Caco-2 (cell line): Measurements from ENCODE around the gene GPR3. TPM values are rescaled to one million over a fixed set of nuclear protein-coding genes. Genes with fewer than 3 reads are reported as not detected.

Source experiments
- BruUV-seq: library from RNA; stranded (reverse); fragments of 400-500 nt; replicated peaks from 2 replicates; lab custom pipeline; 2021; lab: Mats Ljungman, UMichigan
- CTCF ChIA-PET: fragments of 300-600 bp; sonication (Branson Sonifier 250); formaldehyde crosslinking; loops from one replicate; lab custom pipeline; 2022; ENCODE audit warnings: antibody characterized with exemption; lab: Charles Lee
- POLR2A ChIA-PET: fragments of 300-600 bp; sonication (Branson Sonifier 250); formaldehyde crosslinking; loops from one replicate; lab custom pipeline; 2022; ENCODE audit warnings: antibody characterized with exemption; lab: Charles Lee
- DNase-seq, 2 experiments: peaks; one replicate each; pipeline versions ENCODE4 v3.0.0 to v3.0.0-alpha.2; 2020 to 2022
- H3K27me3 ChIP-seq: replicated peaks from 2 replicates; pipeline ENCODE4 v1.6.0; 2011; ENCODE audit warnings: low read length; ENCODE audit not compliant: control insufficient read depth, insufficient read depth
- H3K36me3 ChIP-seq: 2 replicates; pipeline ENCODE4 v1.5.1; 2011; ENCODE audit warnings: low read length; ENCODE audit not compliant: control insufficient read depth, insufficient read depth
- H3K4me1 ChIP-seq: fragments of 250-450 bp; sonication (Bioruptor Pico); 2 replicates; pipeline ENCODE4 v1.5.1; 2020; ENCODE audit warnings: mild to moderate bottlenecking
- H3K4me3 ChIP-seq: 2 replicates; pipeline ENCODE4 v1.5.1; 2011; ENCODE audit warnings: low read depth, mild to moderate bottlenecking, control low read depth, low read length
- H3K9me3 ChIP-seq: fragments of 250-450 bp; sonication (Bioruptor Pico); 2 replicates; pipeline ENCODE4 v1.5.1; 2020; ENCODE audit warnings: mild to moderate bottlenecking, moderate library complexity
- H3K27ac Mint-ChIP-seq: one replicate; pipeline ENCODE4 v1.8.0; 2022; ENCODE audit warnings: mixed read lengths; ENCODE audit not compliant: unreplicated experiment
- H3K27me3 Mint-ChIP-seq: one replicate; pipeline ENCODE4 v1.8.0; 2022; ENCODE audit warnings: mixed read lengths; ENCODE audit not compliant: insufficient read depth, unreplicated experiment
- H3K36me3 Mint-ChIP-seq: one replicate; pipeline ENCODE4 v1.8.0; 2022; ENCODE audit warnings: mild to moderate bottlenecking, mixed read lengths; ENCODE audit not compliant: insufficient read depth, unreplicated experiment
- H3K4me1 Mint-ChIP-seq: one replicate; pipeline ENCODE4 v1.8.0; 2022; ENCODE audit warnings: low read depth, mixed read lengths; ENCODE audit not compliant: unreplicated experiment
- H3K4me3 Mint-ChIP-seq: one replicate; pipeline ENCODE4 v1.8.0; 2022; ENCODE audit warnings: mild to moderate bottlenecking, moderate library complexity, mixed read lengths; ENCODE audit not compliant: unreplicated experiment
- H3K9me3 Mint-ChIP-seq: one replicate; pipeline ENCODE4 v1.8.0; 2022; ENCODE audit warnings: mixed read lengths; ENCODE audit not compliant: unreplicated experiment
- CTCF ChIP-seq, 2 experiments: fragments of 200-600 bp in 1 of 2; IDR thresholded peaks; 1 replicate in 1 of 2; 2 replicates in 1 of 2; pipeline versions ENCODE4 v1.5.1 to v1.8.0; 2011 to 2022; ENCODE audit warnings: antibody characterized with exemption in 1 of 2, control low read depth in 1 of 2, inconsistent platforms in 1 of 2, low read depth in 1 of 2, low read length in 1 of 2, mild to moderate bottlenecking in 1 of 2, moderate library complexity in 1 of 2; ENCODE audit not compliant: insufficient read depth in 1 of 2, severe bottlenecking in 1 of 2, unreplicated experiment in 1 of 2
- intact Hi-C: fragments of 100-400 bp; cut with micrococcal nuclease; formaldehyde crosslinking; loops from one replicate; pipeline ENCODE4 v1.10.0; 2022; ENCODE audit not compliant: unreplicated experiment
- total RNA-seq: library from RNA; stranded (reverse); gene quantifications from 2 replicates; pipeline ENCODE4 v1.2.3, GENCODE V29; 2022

Gene GPR3
- total RNA-seq, 1 experiment from 2014 or later, result 0.91 TPM

DNA sequence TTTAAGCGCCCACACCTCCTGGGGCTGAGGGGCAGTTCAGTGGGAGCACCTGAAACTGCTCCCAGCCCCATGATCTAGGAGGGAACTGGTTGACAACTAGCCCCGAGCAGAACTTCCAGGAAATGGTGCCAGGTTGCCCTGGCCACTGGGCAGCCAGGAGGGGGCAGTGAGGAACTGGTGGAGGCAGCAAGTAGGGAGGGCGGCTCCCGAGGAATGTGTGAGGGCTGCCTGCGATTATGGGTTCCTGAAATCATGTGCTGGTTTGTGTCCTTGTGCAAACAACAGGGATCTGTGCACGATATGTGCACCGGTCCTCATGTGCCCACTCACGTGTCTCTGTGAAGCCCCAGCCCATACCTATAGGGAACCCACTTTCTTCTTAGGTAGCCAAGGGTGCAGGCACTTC is 9.9 kb downstream of the GPR3 start:
- no peak for DNase-seq
- peaks cover 8% of the 10 kb centered on the region; the same call in 1 of the 2 replicates for H3K4me1 ChIP-seq
- H3K36me3 ChIP-seq, result no peaks in the 10 kb centered on the region
- H3K4me1 Mint-ChIP-seq, result peaks cover 6% of the 10 kb centered on the region
- H3K9me3 Mint-ChIP-seq, result no peaks in the 10 kb centered on the region
- H3K27me3 Mint-ChIP-seq, result no peaks in the 10 kb centered on the region
- ChIA-PET POLR2A (no interaction called here), CTCF (interaction anchor here (0.6 to 1.3 kb wide), 3 partner anchors 14 to 94 kb away, joined by 3 to 4 read pairs (median 3); partner anchors contain the start of gene MAP3K6)
- H3K4me3 ChIP-seq, result no peak overlapping the region
- no peak overlapping the region for H3K27ac Mint-ChIP-seq
- intact Hi-C loops, result no loop called here
- H3K36me3 Mint-ChIP-seq, result peaks cover 28% of the 10 kb centered on the region
- no peaks in the 10 kb centered on the region for H3K9me3 ChIP-seq
- TF ChIP-seq CTCF (IDR thresholded peaks at IDR 0.05; ENCODE audit: insufficient read depth in 1 of 2, low read depth in 1 of 2, low read length in 1 of 2, severe bottlenecking in 1 of 2, unreplicated experiment in 1 of 2), result no peak
- BruUV-seq, result no TSS peak
- no peak overlapping the region for H3K4me3 Mint-ChIP-seq
- H3K27me3 ChIP-seq, result no peaks in the 10 kb centered on the region

- Histone ChIP-seq H3K4me3 (no peak overlapping the region), H3K9me3 (no peaks in the 10 kb centered on the region), H3K4me1 (peaks cover 8% of the 10 kb centered on the region; the same call in 1 of the 2 replicates), H3K36me3 (no peaks in the 10 kb centered on the region), H3K27me3 (no peaks in the 10 kb centered on the region)
- H3K36me3 Mint-ChIP-seq, result peaks cover 28% of the 10 kb centered on the region
- no peak for TF ChIP-seq CTCF (IDR thresholded peaks at IDR 0.05; ENCODE audit: insufficient read depth in 1 of 2, low read depth in 1 of 2, low read length in 1 of 2, severe bottlenecking in 1 of 2, unreplicated experiment in 1 of 2)
- H3K4me1 Mint-ChIP-seq, result peaks cover 6% of the 10 kb centered on the region
- no peak overlapping the region for H3K4me3 Mint-ChIP-seq
- DNase-seq, result no peak
- CTCF ChIA-PET, result interaction anchor here (0.6 to 1.3 kb wide), 4 partner anchors 13 to 592 kb away, joined by 3 to 4 read pairs (median 3); partner anchors contain the start of gene MAP3K6
- intact Hi-C loops, result no loop called here
- H3K27me3 Mint-ChIP-seq, result no peaks in the 10 kb centered on the region
- H3K9me3 Mint-ChIP-seq, result no peaks in the 10 kb centered on the region
- H3K27ac Mint-ChIP-seq, result no peak overlapping the region
- POLR2A ChIA-PET, result no interaction called here
- no TSS peak for BruUV-seq
Measured at GRCh38 chr1:27403065-27403726, 10.8 kb downstream of the GPR3 start.

GRCh38 chr1:27403931-27404330 is 11.5 kb downstream of the GPR3 start:
- peaks cover 3% of the 10 kb centered on the region; the same call in 1 of the 2 replicates for H3K4me1 ChIP-seq
- intact Hi-C loops, result no loop called here
- H3K27me3 Mint-ChIP-seq, result no peaks in the 10 kb centered on the region
- H3K36me3 ChIP-seq, result no peaks in the 10 kb centered on the region
- H3K9me3 Mint-ChIP-seq, result no peaks in the 10 kb centered on the region
- H3K4me3 ChIP-seq, result no peak overlapping the region
- H3K27ac Mint-ChIP-seq, result no peak overlapping the region
- H3K27me3 ChIP-seq, result no peaks in the 10 kb centered on the region
- BruUV-seq, result no TSS peak
- no peak for TF ChIP-seq CTCF (IDR thresholded peaks at IDR 0.05; ENCODE audit: insufficient read depth in 1 of 2, low read depth in 1 of 2, low read length in 1 of 2, severe bottlenecking in 1 of 2, unreplicated experiment in 1 of 2)
- DNase-seq, result no peak
- CTCF ChIA-PET, result interaction anchor here (0.6 to 1.2 kb wide), 2 partner anchors 38 to 592 kb away, joined by 3 read pairs; partner anchors contain the start of gene MAP3K6
- H3K4me1 Mint-ChIP-seq, result peaks cover 2% of the 10 kb centered on the region
- peaks cover 29% of the 10 kb centered on the region for H3K36me3 Mint-ChIP-seq
- POLR2A ChIA-PET, result no interaction called here
- H3K4me3 Mint-ChIP-seq, result no peak overlapping the region
- no peaks in the 10 kb centered on the region for H3K9me3 ChIP-seq
